Upper lobe of left lung (tissue), 4 donors: ENCODE measurements around the gene KHDC3L.

Source experiments
- CTCF ChIP-seq, 6 experiments: fragments of 450-650 bp in 4 of 6; fragments of 200-600 bp in 2 of 6; sonication (generic) in 2 of 6; IDR thresholded peaks; one replicate each; pipeline ENCODE4 v1.5.1; 2016 to 2019; ENCODE audit warnings: antibody characterized with exemption in 6 of 6
- POLR2A ChIP-seq, 4 donors: fragments of 450-650 bp; IDR thresholded peaks; one replicate each; pipeline ENCODE4 v1.5.1; 2016 to 2017; ENCODE audit warnings: antibody characterized with exemption in 4 of 4, mild to moderate bottlenecking in 2 of 4
- POLR2AphosphoS5 ChIP-seq, 2 donors: sonication (generic); formaldehyde crosslinking; IDR thresholded peaks; one replicate each; pipeline ENCODE4 v1.5.1; 2017; ENCODE audit warnings: antibody characterized with exemption in 2 of 2

GRCh38 chr6:73382462-73383113 lies 20.1 kb downstream of the KHDC3L start:
- TF ChIP-seq CTCF (IDR thresholded peaks at IDR 0.05) = no peak
- no peak for TF ChIP-seq POLR2AphosphoS5 (IDR thresholded peaks at IDR 0.05)
- no peak for TF ChIP-seq POLR2A (IDR thresholded peaks at IDR 0.05)
